Suprapubic skin (tissue), 4 donors: ENCODE results near the gene DNAJC5.

Experiments used
- POLR2A ChIP-seq, 2 donors: fragments of 450-650 bp; IDR thresholded peaks; one replicate each; pipeline ENCODE4 v1.6.1; 2017; ENCODE audit warnings: antibody characterized with exemption in 2 of 2, mild to moderate bottlenecking in 2 of 2, moderate library complexity in 2 of 2
- POLR2AphosphoS5 ChIP-seq, 3 donors: sonication (generic); formaldehyde crosslinking; IDR thresholded peaks; one replicate each; pipeline ENCODE4 v1.6.1; 2017; ENCODE audit warnings: antibody characterized with exemption in 3 of 3
- TF ChIP-seq, protein P1 (sequence below), 2 donors: fragments of 200-600 bp in 1 of 2; fragments of 450-650 bp in 1 of 2; sonication (generic) in 1 of 2; IDR thresholded peaks; one replicate each; pipeline ENCODE4 v1.5.1; 2016 to 2019; ENCODE audit warnings: antibody characterized with exemption in 2 of 2, mild to moderate bottlenecking in 1 of 2, moderate library complexity in 1 of 2

DNA sequence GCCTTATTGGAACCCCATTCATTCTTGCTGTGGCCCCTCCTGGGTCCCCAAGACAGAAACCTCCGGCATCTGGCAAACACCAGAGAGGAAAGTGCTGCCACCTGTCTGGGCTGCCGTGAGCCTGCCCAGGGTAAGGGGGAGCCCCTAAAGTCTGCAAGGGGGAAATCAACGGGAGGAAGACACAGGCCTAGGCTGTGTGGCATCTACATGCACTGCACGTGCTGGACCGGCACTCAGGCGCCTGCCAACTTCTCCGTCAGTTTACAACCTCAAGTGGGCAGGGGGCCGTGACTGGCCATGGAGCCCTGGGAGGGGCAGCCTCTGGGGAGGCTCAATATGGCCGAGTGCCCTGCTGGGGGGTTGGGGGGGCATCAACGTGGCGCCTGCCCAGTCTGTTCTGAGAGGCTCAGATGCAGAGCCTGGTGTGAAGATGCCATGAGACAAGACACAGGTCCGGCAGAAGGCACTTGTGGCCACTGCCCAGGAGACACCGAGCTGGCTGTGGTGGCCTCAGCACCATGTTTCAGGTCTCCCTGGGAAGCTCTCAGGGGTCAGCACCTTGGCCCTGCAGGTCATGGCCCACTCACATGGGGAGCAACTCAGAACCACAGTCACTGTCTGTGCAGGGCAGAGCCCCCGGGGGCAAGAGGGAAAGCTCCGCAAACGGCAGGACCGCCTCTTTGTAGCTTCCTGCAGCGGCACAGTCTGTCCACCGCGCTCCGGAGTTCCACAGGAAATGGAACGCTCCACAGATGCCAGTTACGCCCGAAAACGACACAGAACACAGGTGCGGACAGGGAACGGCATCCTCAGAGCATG lies 52.9 kb downstream of the DNAJC5 start:
- TF ChIP-seq, protein P1, sequence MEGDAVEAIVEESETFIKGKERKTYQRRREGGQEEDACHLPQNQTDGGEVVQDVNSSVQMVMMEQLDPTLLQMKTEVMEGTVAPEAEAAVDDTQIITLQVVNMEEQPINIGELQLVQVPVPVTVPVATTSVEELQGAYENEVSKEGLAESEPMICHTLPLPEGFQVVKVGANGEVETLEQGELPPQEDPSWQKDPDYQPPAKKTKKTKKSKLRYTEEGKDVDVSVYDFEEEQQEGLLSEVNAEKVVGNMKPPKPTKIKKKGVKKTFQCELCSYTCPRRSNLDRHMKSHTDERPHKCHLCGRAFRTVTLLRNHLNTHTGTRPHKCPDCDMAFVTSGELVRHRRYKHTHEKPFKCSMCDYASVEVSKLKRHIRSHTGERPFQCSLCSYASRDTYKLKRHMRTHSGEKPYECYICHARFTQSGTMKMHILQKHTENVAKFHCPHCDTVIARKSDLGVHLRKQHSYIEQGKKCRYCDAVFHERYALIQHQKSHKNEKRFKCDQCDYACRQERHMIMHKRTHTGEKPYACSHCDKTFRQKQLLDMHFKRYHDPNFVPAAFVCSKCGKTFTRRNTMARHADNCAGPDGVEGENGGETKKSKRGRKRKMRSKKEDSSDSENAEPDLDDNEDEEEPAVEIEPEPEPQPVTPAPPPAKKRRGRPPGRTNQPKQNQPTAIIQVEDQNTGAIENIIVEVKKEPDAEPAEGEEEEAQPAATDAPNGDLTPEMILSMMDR (IDR thresholded peaks at IDR 0.05), result no peak
- TF ChIP-seq POLR2AphosphoS5 (IDR thresholded peaks at IDR 0.05) (no peak), POLR2A (IDR thresholded peaks at IDR 0.05) (no peak)
